IgD-negative memory B cell (primary cell): Measurements from ENCODE around the gene DCD. TPM values are rescaled to one million over a fixed set of nuclear protein-coding genes. Genes with fewer than 3 reads are reported as not detected.

Experiments used
- H3K27ac Mint-ChIP-seq, 3 donors: one replicate each; pipeline ENCODE4 v1.8.0; 2020 to 2022; ENCODE audit warnings: mild to moderate bottlenecking in 3 of 3, mixed read lengths in 3 of 3, moderate library complexity in 1 of 3
- H3K27me3 Mint-ChIP-seq: one replicate; pipeline ENCODE4 v1.8.0; 2021; ENCODE audit warnings: mixed read lengths
- H3K36me3 Mint-ChIP-seq: one replicate; pipeline ENCODE4 v1.8.0; 2020; ENCODE audit warnings: mild to moderate bottlenecking, mixed read lengths
- H3K4me1 Mint-ChIP-seq, 3 donors: one replicate each; pipeline ENCODE4 v1.8.0; 2020 to 2022; ENCODE audit warnings: mixed read lengths in 3 of 3, mild to moderate bottlenecking in 1 of 3
- H3K4me3 Mint-ChIP-seq, 4 donors: one replicate each; pipeline ENCODE4 v1.8.0; 2020 to 2022; ENCODE audit warnings: mild to moderate bottlenecking in 4 of 4, mixed read lengths in 4 of 4, moderate library complexity in 3 of 4
- H3K9me3 Mint-ChIP-seq, 3 donors: one replicate each; pipeline ENCODE4 v1.8.0; 2020 to 2021; ENCODE audit warnings: mixed read lengths in 3 of 3, mild to moderate bottlenecking in 1 of 3
- polyA plus RNA-seq: library from polyadenylated mRNA; unstranded; fragments of 300-500 nt; fragmentation: Illumina TruSeq; gene quantifications from one replicate; pipeline ENCODE4 v1.2.3, GENCODE V29; 2021

Gene DCD
- polyA plus RNA-seq, 1 donor from 2014 or later, result not detected

DNA sequence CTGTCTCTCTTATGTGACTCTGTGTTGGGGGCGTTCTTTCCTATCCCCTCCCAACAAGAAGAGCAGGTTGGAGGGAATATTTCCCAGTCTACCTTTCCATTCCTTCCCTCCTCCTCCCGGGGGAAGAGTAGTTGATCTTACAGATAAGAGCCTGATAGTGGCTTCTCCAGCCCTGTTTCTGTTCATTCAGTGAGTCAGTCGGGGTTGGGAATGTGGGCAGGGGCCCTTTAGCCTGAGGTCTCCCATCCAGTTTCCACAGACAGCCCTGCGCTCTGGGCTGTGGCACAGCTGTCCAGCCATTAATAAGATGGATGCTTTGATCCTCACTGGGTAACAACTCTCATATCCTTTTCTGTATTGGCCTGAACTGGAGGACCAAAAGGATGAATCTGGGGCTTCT is 41.6 kb downstream of the DCD start:
- no peaks in the 10 kb centered on the region for H3K9me3 Mint-ChIP-seq
- H3K4me1 Mint-ChIP-seq, result peaks cover 0 to 5% (median 2%) of the 10 kb centered on the region in 3 donors
- peaks cover 10% of the 10 kb centered on the region for H3K27me3 Mint-ChIP-seq
- no peak overlapping the region for H3K4me3 Mint-ChIP-seq
- no peak overlapping the region for H3K27ac Mint-ChIP-seq
- no peaks in the 10 kb centered on the region for H3K36me3 Mint-ChIP-seq

GRCh38 chr12:54605138-54605970 is 42.8 kb downstream of the DCD start:
- no peak overlapping the region for H3K27ac Mint-ChIP-seq
- H3K4me3 Mint-ChIP-seq, result no peak overlapping the region
- H3K27me3 Mint-ChIP-seq, result peaks cover 4% of the 10 kb centered on the region
- peaks cover 0 to 5% (median 2%) of the 10 kb centered on the region in 3 donors for H3K4me1 Mint-ChIP-seq
- H3K9me3 Mint-ChIP-seq, result no peaks in the 10 kb centered on the region
- no peaks in the 10 kb centered on the region for H3K36me3 Mint-ChIP-seq

DNA sequence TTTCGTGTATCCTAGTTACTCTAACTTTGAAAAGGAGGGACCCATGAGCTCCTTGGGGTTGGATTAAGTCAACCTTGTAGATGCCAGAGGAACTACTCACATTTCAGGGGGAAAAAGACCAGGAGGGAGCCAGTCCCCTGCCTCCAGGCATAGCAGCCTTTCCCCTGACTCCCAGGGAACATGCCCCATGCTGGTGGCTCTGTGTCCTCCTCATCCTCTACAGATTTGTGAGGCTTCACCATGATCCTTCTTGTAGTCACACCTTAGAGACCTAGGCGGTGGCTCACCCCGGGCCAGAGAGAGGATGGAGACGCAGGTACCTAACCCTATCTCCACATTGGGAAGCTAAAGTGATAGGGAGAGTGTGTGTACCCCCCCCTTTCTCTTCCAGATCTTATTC is 43.7 kb downstream of the DCD start:
- no peak overlapping the region for H3K4me3 Mint-ChIP-seq
- peaks cover 4% of the 10 kb centered on the region for H3K27me3 Mint-ChIP-seq
- H3K36me3 Mint-ChIP-seq, result no peaks in the 10 kb centered on the region
- H3K9me3 Mint-ChIP-seq, result no peaks in the 10 kb centered on the region
- no peak overlapping the region for H3K27ac Mint-ChIP-seq
- peaks cover 0 to 5% (median 2%) of the 10 kb centered on the region in 3 donors for H3K4me1 Mint-ChIP-seq

- Mint-ChIP-seq H3K4me1 (peaks cover 0 to 5% (median 2%) of the 10 kb centered on the region in 3 donors), H3K27me3 (no peaks in the 10 kb centered on the region), H3K27ac (no peak overlapping the region), H3K4me3 (no peak overlapping the region), H3K36me3 (no peaks in the 10 kb centered on the region), H3K9me3 (no peaks in the 10 kb centered on the region)
Observed at GRCh38 chr12:54603872-54604271, 44.3 kb downstream of the DCD start.

GRCh38 chr12:54603173-54603814 is 44.9 kb downstream of the DCD start:
- H3K4me1 Mint-ChIP-seq, result peaks cover 0 to 5% (median 2%) of the 10 kb centered on the region in 3 donors
- H3K4me3 Mint-ChIP-seq, result peak overlapping the region in 1 of 4 donors; percentile 39
- H3K36me3 Mint-ChIP-seq, result no peaks in the 10 kb centered on the region
- no peak overlapping the region for H3K27ac Mint-ChIP-seq
- no peaks in the 10 kb centered on the region for H3K27me3 Mint-ChIP-seq
- H3K9me3 Mint-ChIP-seq, result no peaks in the 10 kb centered on the region

- Mint-ChIP-seq H3K4me1 (peaks cover 0 to 5% (median 2%) of the 10 kb centered on the region in 3 donors), H3K27me3 (no peaks in the 10 kb centered on the region), H3K9me3 (no peaks in the 10 kb centered on the region), H3K27ac (no peak overlapping the region), H3K36me3 (no peaks in the 10 kb centered on the region), H3K4me3 (no peak overlapping the region)
Observed at GRCh38 chr12:54602661-54603060, 45.5 kb downstream of the DCD start.

DNA sequence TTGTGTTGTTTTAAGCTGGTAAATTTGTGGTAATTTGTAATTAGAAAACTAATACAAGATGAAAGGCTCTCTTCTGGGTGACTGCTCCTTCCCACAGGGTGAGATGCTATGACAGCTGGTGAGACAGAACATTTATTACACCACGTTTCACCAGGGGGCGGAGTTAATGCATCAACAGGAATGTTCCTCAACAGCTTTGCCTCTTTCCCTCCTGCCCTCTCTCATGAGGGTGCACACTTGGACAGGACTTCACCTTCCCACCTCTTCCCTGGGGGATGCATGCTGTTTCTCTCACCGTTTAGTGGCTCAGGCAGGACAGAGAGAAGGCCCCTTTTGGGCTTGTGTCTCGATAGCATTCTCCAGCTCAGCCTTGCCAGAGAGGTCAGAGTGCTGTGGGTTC is 46.3 kb downstream of the DCD start:
- H3K36me3 Mint-ChIP-seq, result no peaks in the 10 kb centered on the region
- H3K4me1 Mint-ChIP-seq, result peaks cover 0 to 5% (median 2%) of the 10 kb centered on the region in 3 donors
- H3K27ac Mint-ChIP-seq, result no peak overlapping the region
- no peak overlapping the region for H3K4me3 Mint-ChIP-seq
- no peaks in the 10 kb centered on the region for H3K27me3 Mint-ChIP-seq
- no peaks in the 10 kb centered on the region for H3K9me3 Mint-ChIP-seq

DNA sequence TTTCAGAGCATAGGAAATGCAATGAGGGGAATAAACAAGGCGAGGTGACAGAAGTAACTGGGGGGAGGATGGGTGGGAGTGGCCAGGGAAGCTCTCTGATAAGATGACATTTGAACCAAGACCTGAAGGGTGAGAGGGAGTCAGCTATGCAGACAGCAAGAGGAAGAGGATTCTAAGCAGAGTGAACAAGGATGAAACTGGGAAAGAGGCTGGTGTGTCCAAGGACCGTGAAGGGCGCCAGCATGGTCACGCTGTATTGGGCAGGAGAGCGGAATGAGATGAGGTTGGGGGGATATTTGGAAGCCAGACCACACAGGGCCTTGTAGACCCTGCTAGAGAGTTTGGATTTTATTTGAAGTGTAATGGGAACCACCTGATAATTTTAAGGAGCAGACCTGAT is 49.2 kb downstream of the DCD start:
- no peaks in the 10 kb centered on the region for H3K9me3 Mint-ChIP-seq
- no peak overlapping the region for H3K27ac Mint-ChIP-seq
- H3K4me1 Mint-ChIP-seq, result peaks cover 0 to 7% (median 2%) of the 10 kb centered on the region in 3 donors
- no peaks in the 10 kb centered on the region for H3K36me3 Mint-ChIP-seq
- peaks cover 2% of the 10 kb centered on the region for H3K27me3 Mint-ChIP-seq
- H3K4me3 Mint-ChIP-seq, result no peak overlapping the region

DNA sequence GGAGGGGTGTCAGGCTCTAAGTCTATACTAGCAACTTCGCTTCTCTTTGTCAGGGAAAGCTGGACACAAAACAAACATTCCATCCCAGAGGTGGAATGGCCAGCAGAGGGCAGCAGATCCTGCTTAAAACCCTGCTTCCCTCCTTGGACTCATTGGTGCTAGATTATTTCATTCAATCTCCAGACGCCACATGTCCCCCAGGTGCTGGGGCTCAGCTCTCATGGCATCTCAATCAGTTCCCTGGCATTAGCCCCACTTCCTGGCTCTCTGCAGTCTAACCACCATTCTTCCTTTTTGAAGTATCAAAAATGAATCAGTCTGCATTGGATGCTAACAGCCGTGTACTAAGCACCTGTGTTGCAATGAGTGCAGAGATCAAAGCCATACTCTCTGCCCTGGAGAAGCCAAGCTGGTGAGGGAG is 51.6 kb downstream of the DCD start:
- no peaks in the 10 kb centered on the region for H3K9me3 Mint-ChIP-seq

DNA sequence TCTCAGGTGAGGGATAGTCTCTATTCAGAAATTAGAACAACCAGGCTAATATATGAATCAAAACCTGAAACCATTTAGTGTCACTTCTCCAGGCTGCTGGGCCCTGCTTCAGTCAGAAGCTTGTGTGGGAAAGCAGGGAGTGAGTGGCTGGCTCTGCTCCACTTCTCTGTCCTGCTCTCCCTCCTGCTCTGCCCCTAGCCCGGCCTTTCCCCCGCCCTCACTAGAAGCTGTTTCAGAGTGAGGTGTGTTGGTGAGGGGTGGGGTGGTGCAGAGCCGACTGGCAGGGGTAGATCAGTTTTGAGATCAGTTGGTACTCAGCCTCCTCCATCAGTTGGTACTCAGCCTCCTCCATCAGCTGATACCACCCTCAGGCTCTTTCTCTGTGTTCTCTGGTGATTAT is 52.7 kb downstream of the DCD start:
- no peak overlapping the region for H3K27ac Mint-ChIP-seq
- H3K36me3 Mint-ChIP-seq, result no peaks in the 10 kb centered on the region

More for the DNA sequence above, 51.6 kb downstream of the DCD start:
- Mint-ChIP-seq H3K36me3 (no peaks in the 10 kb centered on the region), H3K4me1 (peaks cover 0 to 3% (median 0%) of the 10 kb centered on the region in 3 donors), H3K27me3 (peaks cover 7% of the 10 kb centered on the region), H3K4me3 (no peak overlapping the region), H3K27ac (no peak overlapping the region)

More for the DNA sequence above, 52.7 kb downstream of the DCD start:
- Mint-ChIP-seq H3K9me3 (no peaks in the 10 kb centered on the region), H3K4me3 (no peak overlapping the region), H3K4me1 (peaks cover 0 to 3% (median 0%) of the 10 kb centered on the region in 3 donors), H3K27me3 (peaks cover 13% of the 10 kb centered on the region)

Other genes starting within 250 kb of the DCD start
- 1.6 TPM for gene ITGA5, start 229.1 kb downstream of the DCD start, polyA plus RNA-seq
- 17.5 TPM for gene GTSF1, start 174.8 kb downstream of the DCD start, polyA plus RNA-seq
- gene NCKAP1L, start 150.6 kb downstream of the DCD start, polyA plus RNA-seq, result 105 TPM
- 0.06 TPM for gene PDE1B, start 98.8 kb downstream of the DCD start, polyA plus RNA-seq
- not detected for gene PPP1R1A, start 59.7 kb downstream of the DCD start, polyA plus RNA-seq
- not detected for gene LACRT, start 13.5 kb downstream of the DCD start, polyA plus RNA-seq
- gene MUCL1, start 206.2 kb upstream of the DCD start, polyA plus RNA-seq, result not detected